Measurements from ENCODE around the gene TBC1D5. TPM values are rescaled to one million over a fixed set of nuclear protein-coding genes. Genes with fewer than 3 reads are reported as not detected.

Gene TBC1D5
- polyA plus RNA-seq, 1 experiment, result 27.0 TPM

- Histone ChIP-seq H3K27me3 (ENCODE audit: control insufficient read depth, insufficient read depth, low read length) (no peaks in the 10 kb centered on the region), H3K4me3 (ENCODE audit: low read depth, low read length) (no peak overlapping the region), H3K36me3 (ENCODE audit: control insufficient read depth, insufficient read depth, low read length) (no peaks in the 10 kb centered on the region)
- CTCF ChIA-PET, result interaction anchor here (1.5 kb wide), 1 partner anchor 15 kb away, joined by 4 read pairs; no protein-coding TSS in a partner anchor
- POLR2A ChIA-PET, result no interaction called here
- TF ChIP-seq CTCF (IDR thresholded peaks at IDR 0.05; ENCODE audit: insufficient read depth, low read depth, low read length), result no peak
- no peak for DNase-seq (ENCODE audit: low read depth)
Observed at GRCh38 chr3:17302170-17302569, 440.3 kb downstream of the TBC1D5 start.

- ChIA-PET POLR2A (no interaction called here), CTCF (no interaction called here)
- Histone ChIP-seq H3K36me3 (ENCODE audit: control insufficient read depth, insufficient read depth, low read length) (no peaks in the 10 kb centered on the region), H3K27me3 (ENCODE audit: control insufficient read depth, insufficient read depth, low read length) (no peaks in the 10 kb centered on the region), H3K4me3 (ENCODE audit: low read depth, low read length) (no peak overlapping the region)
- TF ChIP-seq CTCF (IDR thresholded peaks at IDR 0.05; ENCODE audit: insufficient read depth, low read depth, low read length), result no peak
- no peak for DNase-seq (ENCODE audit: low read depth)
Observed at GRCh38 chr3:17301271-17301670, 441.2 kb downstream of the TBC1D5 start.

- no peak for DNase-seq (ENCODE audit: low read depth)
- CTCF ChIA-PET, result no interaction called here
- POLR2A ChIA-PET, result no interaction called here
- H3K27me3 ChIP-seq (ENCODE audit: control insufficient read depth, insufficient read depth, low read length), result no peaks in the 10 kb centered on the region
- H3K36me3 ChIP-seq (ENCODE audit: control insufficient read depth, insufficient read depth, low read length), result no peaks in the 10 kb centered on the region
- no peak overlapping the region for H3K4me3 ChIP-seq (ENCODE audit: low read depth, low read length)
- no peak for TF ChIP-seq CTCF (IDR thresholded peaks at IDR 0.05; ENCODE audit: insufficient read depth, low read depth, low read length)
Observed at GRCh38 chr3:17300441-17300840, 442.0 kb downstream of the TBC1D5 start.

GRCh38 chr3:17298038-17298437 is 444.4 kb downstream of the TBC1D5 start:
- DNase-seq (ENCODE audit: low read depth), result no peak
- POLR2A ChIA-PET, result no interaction called here
- H3K27me3 ChIP-seq (ENCODE audit: control insufficient read depth, insufficient read depth, low read length), result no peaks in the 10 kb centered on the region
- CTCF ChIA-PET, result no interaction called here
- no peaks in the 10 kb centered on the region for H3K36me3 ChIP-seq (ENCODE audit: control insufficient read depth, insufficient read depth, low read length)
- TF ChIP-seq CTCF (IDR thresholded peaks at IDR 0.05; ENCODE audit: insufficient read depth, low read depth, low read length), result no peak
- H3K4me3 ChIP-seq (ENCODE audit: low read depth, low read length), result no peak overlapping the region

- CTCF ChIA-PET, result no interaction called here
- no peak overlapping the region for H3K4me3 ChIP-seq (ENCODE audit: low read depth, low read length)
- no peak for TF ChIP-seq CTCF (IDR thresholded peaks at IDR 0.05; ENCODE audit: insufficient read depth, low read depth, low read length)
- H3K36me3 ChIP-seq (ENCODE audit: control insufficient read depth, insufficient read depth, low read length), result no peaks in the 10 kb centered on the region
- H3K27me3 ChIP-seq (ENCODE audit: control insufficient read depth, insufficient read depth, low read length), result no peaks in the 10 kb centered on the region
- POLR2A ChIA-PET, result no interaction called here
- DNase-seq (ENCODE audit: low read depth), result no peak
Observed at GRCh38 chr3:17292556-17292955, 449.9 kb downstream of the TBC1D5 start.
